Measurements from ENCODE around the gene BSN. TPM values are rescaled to one million over a fixed set of nuclear protein-coding genes. Genes with fewer than 3 reads are reported as not detected.

The BSN gene
- total RNA-seq, 2 experiments from 2014 or later = 0.03 to 0.27 TPM

DNA sequence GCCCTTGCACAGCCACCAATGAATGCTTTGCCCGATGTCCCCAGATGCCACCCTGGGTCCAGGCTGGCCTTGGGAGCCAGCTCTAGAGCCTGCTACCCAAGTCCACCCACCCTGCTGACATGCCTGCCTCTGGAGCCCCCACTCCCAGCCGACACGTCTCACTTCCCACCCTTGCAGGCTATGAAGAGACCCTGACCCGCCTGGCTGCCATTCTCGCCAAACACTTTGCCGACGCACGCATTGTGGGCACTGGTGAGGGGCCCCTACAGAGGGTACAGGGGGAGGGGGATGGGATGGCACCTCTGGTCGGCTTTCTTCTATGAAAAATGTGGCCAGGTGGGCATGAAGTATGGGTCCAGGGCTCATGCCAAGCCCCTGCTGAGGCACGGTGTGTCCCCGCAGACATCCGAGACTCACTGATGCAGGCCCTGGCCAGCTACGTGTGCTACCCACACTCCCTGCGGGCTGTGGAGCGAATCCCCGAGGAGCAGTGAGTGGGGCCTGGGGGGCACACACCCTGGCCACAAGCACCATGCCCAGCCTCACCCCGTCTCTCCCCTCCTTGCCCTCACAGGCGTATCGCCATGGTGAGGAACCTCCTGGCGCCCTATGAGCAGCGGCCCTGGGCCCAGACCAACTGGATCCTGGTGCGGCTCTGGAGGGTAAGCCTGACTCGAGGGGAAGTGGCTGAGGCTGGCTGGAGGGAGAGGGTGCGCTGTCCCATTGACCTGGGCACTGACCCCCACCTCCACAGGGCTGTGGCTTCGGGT is 159.2 kb downstream of the BSN start:
- Histone ChIP-seq H2AFZ (ENCODE audit: low read length) (no peak overlapping the region), H3K79me2 (ENCODE audit: insufficient read depth, low read depth, low read length) (no peaks in the 10 kb centered on the region), H3K4me3 (ENCODE audit: low read depth, low read length, poor library complexity, severe bottlenecking) (no peak overlapping the region), H3K4me2 (ENCODE audit: low read length) (no peak overlapping the region), H3K27ac (ENCODE audit: low read depth, low read length, poor library complexity, severe bottlenecking) (no peak overlapping the region), H3K4me1 (ENCODE audit: insufficient read depth, low read length, poor library complexity, severe bottlenecking) (no peaks in the 10 kb centered on the region), H3K9me2 (ENCODE audit: insufficient read depth, low read length) (no peaks in the 10 kb centered on the region), H3K36me3 (ENCODE audit: insufficient read depth, low read length) (peaks cover 20% of the 10 kb centered on the region; the same call in 1 of the 2 replicates), H4K20me1 (ENCODE audit: insufficient read depth, low read length) (no peaks in the 10 kb centered on the region), H3K9me3 (ENCODE audit: low read length) (no peaks in the 10 kb centered on the region)
- no TSS peak for BruUV-seq (replicated peaks)
- TF ChIP-seq EZH2phosphoT487 (IDR thresholded peaks at IDR 0.05; ENCODE audit: borderline replicate concordance, low read depth, low read length) = no peak
- TF ChIP-seq, protein P1, sequence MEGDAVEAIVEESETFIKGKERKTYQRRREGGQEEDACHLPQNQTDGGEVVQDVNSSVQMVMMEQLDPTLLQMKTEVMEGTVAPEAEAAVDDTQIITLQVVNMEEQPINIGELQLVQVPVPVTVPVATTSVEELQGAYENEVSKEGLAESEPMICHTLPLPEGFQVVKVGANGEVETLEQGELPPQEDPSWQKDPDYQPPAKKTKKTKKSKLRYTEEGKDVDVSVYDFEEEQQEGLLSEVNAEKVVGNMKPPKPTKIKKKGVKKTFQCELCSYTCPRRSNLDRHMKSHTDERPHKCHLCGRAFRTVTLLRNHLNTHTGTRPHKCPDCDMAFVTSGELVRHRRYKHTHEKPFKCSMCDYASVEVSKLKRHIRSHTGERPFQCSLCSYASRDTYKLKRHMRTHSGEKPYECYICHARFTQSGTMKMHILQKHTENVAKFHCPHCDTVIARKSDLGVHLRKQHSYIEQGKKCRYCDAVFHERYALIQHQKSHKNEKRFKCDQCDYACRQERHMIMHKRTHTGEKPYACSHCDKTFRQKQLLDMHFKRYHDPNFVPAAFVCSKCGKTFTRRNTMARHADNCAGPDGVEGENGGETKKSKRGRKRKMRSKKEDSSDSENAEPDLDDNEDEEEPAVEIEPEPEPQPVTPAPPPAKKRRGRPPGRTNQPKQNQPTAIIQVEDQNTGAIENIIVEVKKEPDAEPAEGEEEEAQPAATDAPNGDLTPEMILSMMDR (conservative IDR thresholded peaks at IDR 0.05; ENCODE audit: low read length) = no peak
- ChIA-PET CTCF (ENCODE audit: unreplicated experiment) (no interaction called here), POLR2A (no interaction called here)
- intact Hi-C loops (cut with micrococcal nuclease; ENCODE audit: unreplicated experiment) = no loop called here
- DNase-seq (ENCODE audit: low spot score) = no peak

DNA sequence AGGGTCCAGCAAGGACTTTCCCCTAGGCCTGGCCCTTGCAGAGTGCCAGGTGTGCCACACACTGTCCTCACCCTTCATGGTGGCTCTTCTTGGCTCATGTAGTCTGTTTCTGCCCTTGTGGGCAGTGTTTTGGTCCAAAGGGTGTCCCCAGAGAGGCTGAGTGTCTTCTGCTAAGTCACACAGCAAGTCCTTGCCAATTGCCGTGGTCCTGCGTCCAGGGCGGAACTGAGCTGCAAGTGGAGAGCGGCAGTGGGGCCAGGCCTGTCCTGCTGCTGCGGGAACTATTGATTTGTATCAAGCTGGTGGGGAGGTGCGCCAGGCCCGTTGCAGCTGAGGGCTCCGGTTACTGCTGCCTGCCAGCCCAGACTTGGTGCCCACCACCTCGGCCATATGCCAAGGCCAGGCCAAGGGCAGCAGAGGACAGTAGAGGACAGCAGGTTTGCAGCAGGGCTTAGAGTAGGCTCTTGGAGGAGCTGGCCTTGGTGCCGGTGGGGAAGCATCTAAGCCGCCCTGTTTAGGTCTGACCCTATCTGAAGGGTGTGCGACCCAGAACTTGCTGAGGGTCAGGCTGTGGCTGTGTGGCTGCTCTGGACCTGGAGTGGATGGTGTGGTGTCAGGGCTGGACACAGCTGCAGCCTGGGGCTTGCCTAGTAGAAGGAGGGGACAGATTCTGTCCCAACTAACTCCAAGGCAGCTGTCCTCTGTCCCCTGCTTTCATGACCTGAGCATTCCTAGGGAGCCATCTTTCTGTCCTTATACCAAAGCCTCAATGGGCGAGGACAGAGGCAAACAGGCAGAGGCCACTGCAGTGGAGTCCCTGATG is 160.7 kb downstream of the BSN start:
- no peaks in the 10 kb centered on the region for H3K9me2 ChIP-seq (ENCODE audit: insufficient read depth, low read length)
- intact Hi-C loops (cut with micrococcal nuclease; ENCODE audit: unreplicated experiment) = no loop called here
- CTCF ChIA-PET (ENCODE audit: unreplicated experiment) = no interaction called here

DNA sequence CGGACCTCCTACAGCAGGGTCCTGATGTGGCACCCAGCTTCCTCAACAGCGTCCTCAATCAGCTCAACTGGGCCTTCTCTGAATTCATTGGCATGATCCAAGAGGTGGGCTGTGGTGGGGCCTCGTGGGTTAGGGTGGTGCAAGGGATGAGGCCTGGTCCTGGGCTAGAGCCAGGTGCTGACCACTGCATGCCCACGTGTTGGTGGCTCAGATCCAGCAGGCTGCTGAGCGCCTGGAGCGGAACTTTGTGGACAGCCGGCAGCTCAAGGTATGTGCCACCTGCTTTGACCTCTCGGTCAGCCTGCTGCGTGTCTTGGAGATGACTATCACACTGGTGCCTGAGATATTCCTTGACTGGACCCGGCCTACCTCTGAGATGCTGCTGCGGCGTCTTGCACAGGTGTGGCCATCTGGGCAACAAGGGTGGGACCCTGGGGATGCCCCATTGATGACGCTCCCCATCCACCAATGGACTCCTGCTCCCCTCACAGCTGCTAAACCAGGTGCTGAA is 161.4 kb downstream of the BSN start:
- no TSS peak for BruUV-seq (replicated peaks)
- Histone ChIP-seq H3K4me1 (ENCODE audit: insufficient read depth, low read length, poor library complexity, severe bottlenecking) (peaks cover 5% of the 10 kb centered on the region), H3K4me2 (ENCODE audit: low read length) (no peak overlapping the region), H3K27ac (ENCODE audit: low read depth, low read length, poor library complexity, severe bottlenecking) (no peak overlapping the region), H4K20me1 (ENCODE audit: insufficient read depth, low read length) (no peaks in the 10 kb centered on the region), H3K4me3 (ENCODE audit: low read depth, low read length, poor library complexity, severe bottlenecking) (no peak overlapping the region), H2AFZ (ENCODE audit: low read length) (no peak overlapping the region), H3K9me3 (ENCODE audit: low read length) (no peaks in the 10 kb centered on the region), H3K79me2 (ENCODE audit: insufficient read depth, low read depth, low read length) (no peaks in the 10 kb centered on the region), H3K36me3 (ENCODE audit: insufficient read depth, low read length) (peaks cover 33% of the 10 kb centered on the region), H3K9me2 (ENCODE audit: insufficient read depth, low read length) (no peaks in the 10 kb centered on the region)
- no peak for TF ChIP-seq EZH2phosphoT487 (IDR thresholded peaks at IDR 0.05; ENCODE audit: borderline replicate concordance, low read depth, low read length)
- TF ChIP-seq, protein P1 (conservative IDR thresholded peaks at IDR 0.05; ENCODE audit: low read length) = no peak
- no peak for DNase-seq (ENCODE audit: low spot score)
- ChIA-PET CTCF (ENCODE audit: unreplicated experiment) (no interaction called here), POLR2A (no interaction called here)
- intact Hi-C loops (cut with micrococcal nuclease; ENCODE audit: unreplicated experiment) = no loop called here

More for the DNA sequence above, 160.7 kb downstream of the BSN start:
- no peaks in the 10 kb centered on the region for H3K79me2 ChIP-seq (ENCODE audit: insufficient read depth, low read depth, low read length)
- H2AFZ ChIP-seq (ENCODE audit: low read length) = no peak overlapping the region
- H3K27ac ChIP-seq (ENCODE audit: low read depth, low read length, poor library complexity, severe bottlenecking) = no peak overlapping the region
- peaks cover 5% of the 10 kb centered on the region for H3K4me1 ChIP-seq (ENCODE audit: insufficient read depth, low read length, poor library complexity, severe bottlenecking)
- no peaks in the 10 kb centered on the region for H4K20me1 ChIP-seq (ENCODE audit: insufficient read depth, low read length)
- TF ChIP-seq EZH2phosphoT487 (IDR thresholded peaks at IDR 0.05; ENCODE audit: borderline replicate concordance, low read depth, low read length) = no peak
- H3K4me2 ChIP-seq (ENCODE audit: low read length) = no peak overlapping the region
- DNase-seq (ENCODE audit: low spot score) = no peak
- peaks cover 28% of the 10 kb centered on the region for H3K36me3 ChIP-seq (ENCODE audit: insufficient read depth, low read length)
- POLR2A ChIA-PET = no interaction called here
- H3K4me3 ChIP-seq (ENCODE audit: low read depth, low read length, poor library complexity, severe bottlenecking) = no peak overlapping the region
- BruUV-seq (replicated peaks) = no TSS peak
- H3K9me3 ChIP-seq (ENCODE audit: low read length) = no peaks in the 10 kb centered on the region

Data from OCI-LY7 (cell line).